Glomerular visceral epithelial cell (primary cell): ENCODE results near the gene LRP1B.

Experiments
- DNase-seq: peaks from one replicate; pipeline ENCODE4 v3.0.0-alpha.2; 2016; ENCODE audit errors: extremely low spot score

LRP1B gene

DNA sequence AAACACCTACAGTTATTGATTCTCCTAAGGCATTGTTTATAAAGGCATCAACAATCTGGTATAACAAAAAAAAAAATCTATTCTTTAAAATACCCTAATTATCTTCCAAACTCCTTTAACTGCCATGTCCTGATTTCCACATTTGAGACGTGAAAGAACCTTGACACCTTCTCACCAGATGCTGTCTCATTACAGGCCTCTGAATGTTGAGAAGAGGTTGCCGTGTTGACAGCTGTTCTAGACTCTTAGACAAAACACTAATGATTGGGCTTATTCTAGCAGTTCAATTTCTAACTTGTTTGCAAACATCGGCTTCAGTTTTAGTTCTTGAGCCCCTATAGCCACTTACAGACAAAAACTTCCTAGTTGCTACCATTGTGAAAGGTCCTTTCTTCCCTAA lies 988.8 kb downstream of the LRP1B start:
- DNase-seq: no peak

DNA sequence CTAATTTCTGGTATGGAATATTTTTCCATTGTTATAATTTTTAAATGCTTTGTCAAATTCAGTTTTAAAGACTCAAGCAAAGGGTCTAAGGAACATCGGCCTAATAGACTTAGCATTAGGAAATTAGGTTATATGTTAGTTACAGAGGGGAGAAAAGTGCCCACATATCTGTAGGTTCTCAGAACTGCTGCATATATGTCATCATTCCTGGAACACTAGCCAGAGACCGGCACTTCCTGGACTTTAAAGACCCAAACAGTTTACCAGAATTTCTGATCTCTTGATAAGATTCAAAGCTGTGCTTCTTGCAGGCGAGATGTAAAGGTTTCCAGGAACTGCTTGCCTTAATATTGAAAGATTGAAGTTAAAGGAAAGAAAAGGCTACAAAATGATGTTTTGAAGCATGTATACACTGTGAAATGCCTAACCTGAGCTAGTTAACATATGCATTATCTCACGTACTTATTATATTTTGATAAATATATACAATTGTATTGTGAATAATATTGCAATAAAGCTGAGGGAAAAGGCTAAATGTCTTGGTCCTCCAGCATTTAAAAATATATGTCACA lies 993.6 kb downstream of the LRP1B start:
- DNase-seq: no peak

DNA sequence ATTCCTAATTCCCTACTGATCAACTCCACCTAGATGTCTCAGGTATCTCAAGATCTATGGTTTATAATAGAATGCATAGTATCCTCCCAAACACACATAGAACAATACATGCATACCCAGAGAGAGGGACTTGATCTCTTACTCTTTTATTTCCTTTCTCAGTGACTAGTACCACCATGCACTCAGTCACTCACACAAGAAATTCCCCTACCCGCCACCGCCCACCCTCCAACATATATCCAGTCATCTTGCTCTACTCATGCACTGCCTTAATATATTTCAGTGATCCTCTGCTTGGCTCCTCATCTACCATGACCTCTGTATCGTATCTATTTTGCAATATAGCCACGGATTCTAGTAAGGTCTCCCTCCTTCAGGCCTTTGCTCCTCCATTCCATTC lies 996.9 kb downstream of the LRP1B start:
- DNase-seq: no peak

DNA sequence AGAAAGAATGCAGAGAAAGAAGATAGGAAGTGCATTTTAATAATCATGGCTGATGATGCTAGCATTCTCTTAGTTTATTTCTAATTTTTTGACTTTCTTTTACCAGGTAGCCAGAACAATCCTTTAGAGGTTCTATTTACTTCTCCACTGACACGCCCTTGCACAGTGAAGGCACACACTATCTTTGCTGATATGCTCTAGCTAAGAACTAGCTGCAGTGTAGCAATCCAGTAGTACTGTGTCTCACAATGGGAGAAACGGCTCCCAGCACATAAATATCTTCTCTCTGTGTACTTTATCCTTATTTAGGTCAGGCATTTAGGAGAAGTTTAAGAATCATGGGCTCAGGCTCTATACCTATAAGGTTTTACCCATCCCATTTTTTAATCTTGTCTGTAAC lies 1005.4 kb downstream of the LRP1B start:
- no peak for DNase-seq

DNA sequence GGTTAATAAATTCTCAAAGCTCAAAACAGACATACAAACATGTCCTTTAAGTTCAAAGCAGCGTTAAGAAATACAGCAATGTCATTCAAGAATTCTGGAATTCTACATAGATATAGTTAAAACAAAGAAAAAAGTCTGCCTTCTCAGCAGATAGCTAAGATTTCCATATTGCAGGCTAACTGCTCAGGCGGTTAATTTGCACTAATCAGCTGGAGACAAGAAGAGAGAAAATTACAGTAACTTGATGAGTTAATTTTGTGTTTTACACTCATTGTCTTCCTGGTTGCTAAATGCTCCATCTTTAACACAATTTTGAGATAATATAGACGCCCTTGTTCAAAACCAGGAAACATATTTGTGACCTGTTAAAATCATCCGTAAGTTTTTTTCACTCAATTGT lies 1012.0 kb downstream of the LRP1B start:
- no peak for DNase-seq

DNA sequence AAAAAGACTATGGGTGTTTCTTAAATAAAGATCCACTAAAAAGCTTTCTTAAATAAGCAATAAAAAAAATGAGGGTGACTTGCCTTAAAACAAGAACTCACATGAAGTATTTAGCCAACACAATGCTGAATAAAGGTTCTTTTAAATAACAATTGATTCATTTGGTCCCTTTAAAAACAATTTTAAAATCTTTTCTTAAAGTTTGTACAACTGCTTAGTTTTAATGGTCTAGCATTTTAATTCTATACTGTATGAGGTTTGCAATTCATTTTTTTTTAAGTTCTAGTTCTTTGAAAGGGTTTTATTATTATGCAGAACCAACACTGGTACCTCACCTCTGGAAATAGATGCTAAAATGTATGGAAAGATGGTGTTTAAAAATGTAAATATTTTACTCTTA lies 1017.5 kb downstream of the LRP1B start:
- DNase-seq: no peak

DNA sequence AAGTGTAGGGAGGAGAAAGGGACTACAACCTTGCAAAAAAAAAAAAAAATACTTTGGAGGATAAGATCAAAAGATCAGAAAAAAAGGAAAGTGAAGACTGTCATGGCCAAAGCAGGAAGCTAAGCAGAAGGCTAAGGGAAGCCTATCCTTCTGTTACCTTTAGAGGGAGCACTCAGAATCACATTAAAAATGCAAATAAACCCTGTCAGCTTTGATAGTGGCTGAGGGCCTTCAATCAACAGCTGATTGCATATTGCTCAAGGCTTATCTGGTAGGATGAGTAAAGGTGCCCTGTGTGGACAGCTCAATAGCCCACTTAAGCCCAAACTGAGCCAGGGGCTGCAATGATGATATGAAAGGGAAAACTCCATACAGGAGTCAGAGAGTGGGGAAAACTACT lies 1021.2 kb downstream of the LRP1B start:
- no peak for DNase-seq

DNA sequence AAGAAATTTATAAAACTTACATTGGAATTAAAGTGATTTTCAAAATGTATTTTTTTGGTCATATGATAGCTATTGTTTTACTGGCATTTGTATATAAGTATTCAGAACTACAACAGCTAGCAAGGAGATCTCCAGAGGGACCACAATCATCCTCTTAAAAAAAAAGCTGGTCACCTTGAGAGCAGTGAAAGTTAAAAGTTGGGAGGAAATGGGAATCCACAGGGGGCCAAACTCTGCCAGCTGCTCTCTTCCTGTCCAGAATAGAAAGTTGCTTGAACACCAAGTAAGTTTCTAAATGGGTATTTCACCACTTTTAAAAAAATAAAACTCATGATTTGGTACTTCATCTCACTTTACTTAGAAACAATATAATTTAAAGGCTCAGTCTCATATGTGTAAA lies 1025.1 kb downstream of the LRP1B start:
- no peak for DNase-seq

DNA sequence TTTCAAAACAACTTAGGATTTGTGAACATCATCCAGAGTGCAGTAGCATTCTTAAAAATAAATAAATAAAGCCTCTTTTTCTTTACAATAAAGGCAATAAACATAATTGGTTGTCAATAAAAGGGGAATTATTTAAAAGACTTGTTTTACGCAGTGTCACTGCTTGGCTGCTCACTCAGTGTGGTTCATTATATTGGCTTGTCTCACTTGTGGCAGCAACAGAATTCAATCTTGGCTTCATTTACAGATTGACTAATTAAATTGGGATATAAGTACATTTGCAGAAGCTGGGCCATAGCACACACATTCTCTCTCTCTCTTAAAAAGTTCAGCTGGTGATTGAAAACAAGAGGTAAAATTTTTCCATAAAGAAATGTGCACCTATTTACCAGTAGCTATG lies 1027.6 kb downstream of the LRP1B start:
- no peak for DNase-seq

DNA sequence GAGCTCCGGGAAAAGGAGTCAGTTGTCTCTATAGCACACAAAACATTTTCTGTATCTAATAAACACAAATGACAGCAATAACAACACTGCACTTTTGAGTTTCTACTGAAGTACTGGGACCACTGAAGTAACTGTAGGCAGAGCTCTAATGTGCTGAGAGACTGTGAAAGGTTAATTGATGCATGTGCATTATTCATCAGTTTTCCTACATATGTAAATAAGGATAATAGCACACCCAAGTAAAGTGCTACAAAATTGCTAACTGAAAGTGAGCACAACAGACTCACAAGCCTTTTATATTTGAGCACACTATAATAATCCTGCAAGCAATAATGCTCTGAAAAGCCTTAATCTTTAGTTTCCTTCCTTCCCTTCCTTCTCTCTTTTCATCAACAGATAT lies 1051.6 kb downstream of the LRP1B start:
- DNase-seq: no peak

DNA sequence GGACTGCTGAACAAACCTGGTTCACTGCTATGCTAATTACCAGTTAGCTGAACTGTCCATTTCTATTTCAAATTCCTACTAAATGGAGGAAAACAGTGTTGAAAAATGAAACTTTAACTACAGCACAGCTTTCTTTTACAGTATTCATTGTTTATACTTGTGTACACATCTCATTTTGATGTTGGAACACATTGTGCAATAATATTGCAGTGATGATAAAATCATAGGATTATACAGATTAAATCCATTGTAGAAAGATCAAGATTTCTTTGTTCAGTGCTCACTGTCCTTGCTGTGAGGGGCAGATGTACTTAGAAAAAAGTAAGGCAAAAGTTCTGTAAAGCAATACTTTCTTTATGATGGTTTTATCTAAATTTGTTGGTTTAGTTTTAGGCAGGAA lies 1055.1 kb downstream of the LRP1B start:
- DNase-seq: no peak

DNA sequence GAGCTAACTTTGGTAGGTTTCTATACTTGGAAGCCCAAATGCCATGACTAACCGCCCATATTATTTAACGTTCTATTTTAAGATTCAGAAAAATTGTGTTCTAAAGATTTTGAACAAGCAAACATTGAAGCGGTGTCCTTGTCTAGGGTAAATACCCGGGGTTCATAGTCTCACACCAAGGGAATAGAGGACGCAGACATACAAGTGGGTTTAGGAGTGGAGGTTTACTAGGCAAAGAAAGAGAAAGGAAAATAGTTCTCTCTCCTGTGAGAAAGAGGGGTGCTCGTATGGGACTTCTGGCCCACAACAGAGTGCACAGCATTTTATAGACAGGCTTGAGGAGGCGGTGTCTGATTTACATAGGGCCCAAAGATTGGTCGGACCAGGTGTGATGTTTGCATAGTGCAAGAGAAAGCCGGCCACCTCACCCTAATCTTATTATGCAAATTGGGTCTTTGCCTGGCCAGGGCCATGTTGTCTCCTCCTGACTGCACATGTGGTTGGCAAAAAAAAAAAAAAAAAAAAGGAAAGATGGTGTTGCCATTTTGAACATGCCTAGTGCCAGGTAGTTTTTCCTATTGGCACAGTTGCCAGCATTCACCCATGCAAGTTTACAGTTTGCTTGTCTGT lies 1062.6 kb downstream of the LRP1B start:
- DNase-seq: no peak

DNA sequence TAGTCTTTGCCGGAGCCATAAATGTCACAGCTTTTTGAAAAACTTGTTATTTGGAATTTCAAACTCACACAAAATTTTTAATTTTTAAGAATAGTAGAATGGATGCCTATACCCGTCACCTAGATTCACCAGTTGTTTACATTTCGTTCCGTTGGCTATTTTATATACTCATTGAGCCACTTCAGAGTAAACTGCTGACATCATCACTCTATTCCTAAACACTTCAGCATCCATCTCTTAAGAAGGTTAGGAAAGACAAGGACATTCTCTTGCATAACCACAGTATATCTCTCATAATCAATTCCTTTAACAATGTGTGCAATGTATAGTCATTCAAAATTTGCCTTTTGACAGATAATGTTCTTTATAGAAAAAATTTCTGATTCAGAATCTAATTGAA lies 1065.8 kb downstream of the LRP1B start:
- no peak for DNase-seq

DNA sequence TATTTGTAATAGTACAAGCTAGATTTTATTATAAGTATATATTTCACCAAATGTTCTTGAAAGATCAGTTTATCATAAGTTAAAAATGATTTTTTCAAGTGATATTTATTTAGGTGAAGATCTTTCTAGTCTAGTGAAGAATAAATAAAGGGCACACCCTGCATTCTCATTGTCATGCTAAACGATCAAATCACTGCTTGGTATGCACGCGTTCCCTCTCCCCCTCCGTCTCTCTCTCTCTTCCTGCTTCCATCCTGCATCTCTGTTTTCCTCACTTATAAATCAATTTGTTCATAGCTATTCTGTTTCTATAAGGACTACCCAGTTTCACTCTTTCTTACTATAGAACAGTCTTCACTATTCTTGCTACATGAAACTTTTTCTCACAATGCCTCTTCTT lies 1067.4 kb downstream of the LRP1B start:
- DNase-seq: no peak

DNA sequence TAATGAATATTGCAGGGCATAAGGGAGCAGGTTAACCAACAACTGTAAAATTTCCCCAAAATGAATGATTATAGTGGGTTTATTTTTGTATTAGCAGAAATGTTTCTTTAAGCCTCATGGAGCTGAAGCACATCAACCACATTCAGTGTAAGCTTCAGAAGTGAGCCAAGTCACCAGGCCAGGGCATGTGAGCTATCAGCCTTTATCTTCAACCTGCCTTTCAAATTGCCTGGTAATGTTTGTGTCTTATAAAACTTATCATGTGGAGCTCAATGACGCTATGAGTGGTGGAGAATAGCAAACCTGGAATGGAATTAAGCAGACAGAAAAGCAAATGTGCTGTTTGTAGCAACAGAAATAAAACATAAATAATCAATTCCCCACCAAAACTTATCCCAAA lies 1068.4 kb downstream of the LRP1B start:
- DNase-seq: no peak

DNA sequence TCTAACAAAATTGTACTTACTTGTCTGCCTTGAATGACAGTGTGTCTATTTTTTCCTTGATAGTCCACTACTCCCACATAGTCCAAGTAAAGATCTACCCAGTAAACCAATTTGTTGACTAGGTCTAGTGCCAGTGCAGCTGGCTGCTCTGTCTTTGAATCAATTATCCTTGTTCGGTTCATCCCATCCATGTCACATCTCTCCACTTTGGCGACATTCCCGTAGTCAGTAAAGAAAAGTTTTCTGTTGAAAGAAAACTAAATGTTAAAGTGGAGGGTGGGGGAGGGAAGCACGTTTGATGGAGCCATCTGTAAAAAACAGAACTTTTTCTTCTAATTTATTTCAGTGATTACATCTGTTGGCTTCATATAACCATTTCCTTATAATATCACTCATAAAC lies 1068.8 kb downstream of the LRP1B start:
- DNase-seq: no peak

DNA sequence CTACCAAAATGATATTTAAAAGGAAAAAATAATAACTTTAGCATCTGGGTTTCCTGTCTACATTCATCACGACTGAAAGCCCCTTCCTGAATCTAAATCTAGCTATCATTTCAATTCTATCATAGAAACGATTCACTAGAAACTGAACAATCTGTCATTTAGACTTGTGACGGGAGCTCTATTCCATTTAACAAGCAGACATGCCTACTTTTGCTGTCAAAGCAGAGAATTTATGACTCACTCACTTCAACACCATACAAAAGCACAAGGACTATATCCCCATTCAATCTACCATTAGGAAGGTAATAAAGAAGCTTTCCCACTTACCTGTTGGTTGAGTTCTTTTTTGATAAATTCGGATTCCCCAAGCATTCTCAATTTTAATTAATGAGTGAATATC lies 1072.3 kb downstream of the LRP1B start:
- no peak for DNase-seq

DNA sequence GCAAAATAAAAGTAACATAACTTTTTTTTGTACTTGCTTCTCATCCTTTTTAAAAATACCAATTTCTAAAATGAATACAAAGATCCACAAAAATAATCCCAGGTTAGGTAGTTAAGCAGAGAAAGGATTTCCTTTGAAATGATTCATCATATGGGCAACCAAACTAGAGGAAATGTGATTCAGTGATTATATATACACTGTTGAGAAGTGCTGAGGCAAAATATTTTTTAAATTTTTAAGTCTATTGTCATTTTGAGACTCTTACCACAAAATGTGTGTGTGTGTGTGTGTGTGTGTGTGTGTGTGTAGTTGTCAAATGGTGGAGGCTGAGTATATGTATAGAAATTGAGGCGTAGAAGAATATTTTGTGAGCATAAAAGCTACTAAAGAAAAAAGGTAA lies 1075.3 kb downstream of the LRP1B start:
- peak; percentile 2 for DNase-seq

DNA sequence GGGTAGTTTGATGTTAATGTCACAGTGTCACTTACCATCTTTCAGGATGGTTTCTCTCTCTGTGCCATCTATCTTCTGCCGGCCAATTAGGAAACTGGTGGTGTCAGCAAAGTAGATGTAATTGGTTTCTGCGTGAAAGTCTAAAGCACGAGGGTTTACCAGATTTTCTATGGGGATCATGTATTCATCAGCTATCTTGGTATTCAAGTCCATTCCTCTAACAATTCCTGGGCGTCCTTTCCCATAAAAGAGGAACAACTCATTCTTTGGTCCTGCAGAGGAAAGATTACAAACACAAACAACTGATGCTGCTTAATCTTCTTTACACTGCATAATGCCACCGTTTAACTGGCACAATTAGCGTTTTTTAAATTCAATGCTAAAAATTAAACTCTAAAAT lies 1081.9 kb downstream of the LRP1B start:
- no peak for DNase-seq

DNA sequence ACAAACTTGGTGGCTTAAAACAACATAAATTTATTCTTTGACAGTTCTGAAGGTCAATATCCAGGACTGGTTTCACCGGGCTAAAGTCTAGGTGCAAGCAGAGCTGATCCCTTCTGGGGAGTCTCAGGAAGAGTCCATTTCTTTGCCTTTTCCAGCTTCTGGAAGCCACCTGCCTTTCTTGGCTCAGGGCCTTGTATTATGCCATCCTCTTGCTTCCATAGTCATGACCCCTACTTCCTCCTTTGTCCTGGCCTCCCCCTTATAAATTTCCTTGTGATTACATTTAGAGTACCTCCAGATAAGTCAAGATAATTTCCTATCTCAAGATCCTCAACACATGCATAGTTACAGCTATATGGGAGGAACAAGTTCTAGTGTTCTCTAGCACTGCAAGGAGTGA lies 1089.5 kb downstream of the LRP1B start:
- DNase-seq: peak; percentile 9

DNA sequence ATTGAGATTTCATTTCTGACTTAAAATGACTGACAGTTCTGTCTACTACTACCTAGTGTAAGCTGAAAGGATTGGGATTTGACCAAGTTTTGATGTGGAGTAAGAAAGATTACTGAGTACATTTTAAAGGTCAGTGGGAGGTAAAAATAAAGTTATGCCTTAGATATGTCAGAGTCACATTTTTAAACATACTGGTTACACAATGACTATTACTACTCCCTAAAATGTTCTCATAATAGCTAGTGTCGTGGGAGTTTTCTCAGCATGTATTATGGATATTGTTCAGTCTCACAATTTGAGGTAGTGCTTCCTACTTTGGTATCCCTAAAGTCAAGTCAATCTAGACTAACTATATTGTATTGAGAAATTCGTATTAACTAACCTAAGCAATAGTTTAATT lies 1092.5 kb downstream of the LRP1B start:
- no peak for DNase-seq

DNA sequence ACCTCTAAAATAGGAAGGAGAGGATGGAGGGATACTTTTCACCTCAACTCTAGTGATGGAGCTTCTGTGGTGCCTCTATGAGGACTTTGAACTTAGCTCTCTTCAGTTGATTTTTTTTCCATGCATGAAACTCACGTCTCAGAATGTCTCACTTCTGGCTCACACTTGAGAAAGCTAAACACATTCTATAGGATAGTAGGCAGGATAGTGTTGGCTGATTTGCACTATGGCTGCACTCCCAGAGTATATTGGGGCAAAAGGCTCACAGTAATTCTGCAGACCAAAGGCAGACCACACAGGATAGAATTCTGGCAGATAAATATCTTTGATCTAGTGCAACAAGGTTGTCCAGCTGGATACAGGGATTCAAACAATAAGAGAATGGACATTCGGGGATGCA lies 1093.5 kb downstream of the LRP1B start:
- no peak for DNase-seq

DNA sequence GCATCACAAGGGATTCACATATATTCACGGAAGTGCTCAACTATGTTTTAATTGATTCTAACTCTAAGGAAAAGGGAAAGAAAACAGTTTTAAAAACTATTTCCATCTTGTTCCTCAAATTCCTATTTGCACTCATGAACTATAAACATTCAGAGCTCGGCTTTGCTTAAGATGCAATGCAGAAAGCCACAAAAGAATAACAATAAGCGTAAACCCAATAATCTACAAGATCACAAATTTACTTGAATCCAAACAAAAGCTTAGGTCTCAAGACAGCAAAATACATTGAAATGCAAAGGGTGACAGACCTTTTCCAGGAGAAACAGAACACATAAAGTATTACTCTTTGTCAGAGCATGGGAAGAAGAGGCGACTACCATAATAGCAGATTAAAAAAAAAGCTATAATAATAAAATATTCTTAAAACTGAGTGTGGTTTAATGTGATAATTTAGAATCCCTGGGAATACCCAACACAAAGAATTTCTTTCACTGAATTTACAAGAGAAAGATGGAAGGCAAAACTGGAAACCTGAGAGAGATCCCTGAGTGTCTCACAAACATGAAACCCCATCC lies 1094.9 kb downstream of the LRP1B start:
- no peak for DNase-seq
